ENCODE data around the gene PON3. TPM values are rescaled to one million over a fixed set of nuclear protein-coding genes. Genes with fewer than 3 reads are reported as not detected.

PON3 gene
- total and polyA plus RNA-seq, 2 experiments from 2014 or later, result 1.4 to 1.6 TPM

GRCh38 chr7:95421000-95421846, 25.0 kb upstream of the PON3 start:
- 0 out of 2 replicates have a peak, but pooled peaks cover 12% of the 10 kb centered on the region for H3K79me2 ChIP-seq (replicated peaks; ENCODE audit: insufficient read depth)
- H3K36me3 Mint-ChIP-seq (ENCODE audit: low read depth), result peaks cover 11% of the 10 kb centered on the region; the same call in 2 of the 3 replicates
- H2AFZ ChIP-seq, result no peak overlapping the region
- H3K9me3 Mint-ChIP-seq, result no peaks in the 10 kb centered on the region
- peaks cover 4% of the 10 kb centered on the region; the same call in 1 of the 2 replicates for H4K20me1 ChIP-seq (replicated peaks; ENCODE audit: insufficient read depth)
- H3K27ac Mint-ChIP-seq, result no peak overlapping the region
- H3K4me3 ChIP-seq, result no peak overlapping the region
- no peak overlapping the region for H3K4me3 Mint-ChIP-seq
- DNase-seq (ENCODE audit: low spot score) (no peak), ATAC-seq (no peak)
- H3K4me2 ChIP-seq, result no peak overlapping the region
- H3K27ac ChIP-seq (ENCODE audit: low read depth), result no peak overlapping the region
- H3F3A ChIP-seq (replicated peaks; ENCODE audit: low read depth), result no peaks in the 10 kb centered on the region
- no peaks in the 10 kb centered on the region; the same call in 1 of the 2 replicates for H3K36me3 ChIP-seq (ENCODE audit: insufficient read depth)
- no peaks in the 10 kb centered on the region for H3K27me3 Mint-ChIP-seq (ENCODE audit: insufficient read depth, low read depth, poor library complexity)
- H3K9me2 ChIP-seq (ENCODE audit: insufficient read depth), result no peaks in the 10 kb centered on the region
- H3K4me1 ChIP-seq (ENCODE audit: insufficient read depth), result peaks cover 16% of the 10 kb centered on the region; the same call in 1 of the 2 replicates
- peaks cover 25% of the 10 kb centered on the region for H3K4me1 Mint-ChIP-seq
- H3K27me3 ChIP-seq (ENCODE audit: insufficient read depth), result no peaks in the 10 kb centered on the region
- no peak for TF ChIP-seq POLR2AphosphoS5 (IDR thresholded peaks at IDR 0.05; ENCODE audit: low read depth)
- no peak for TF ChIP-seq EZH2 (IDR thresholded peaks at IDR 0.05; ENCODE audit: low read depth, unreplicated experiment)
- no peak for TF ChIP-seq CREB1 (CRISPR knock-in tag; IDR thresholded peaks at IDR 0.05; ENCODE audit: low read depth)
- no peak for TF ChIP-seq NANOG (IDR thresholded peaks at IDR 0.05; ENCODE audit: borderline replicate concordance)
- no peak for TF ChIP-seq JUNB (IDR thresholded peaks at IDR 0.05; ENCODE audit: unreplicated experiment)
- no peak for TF ChIP-seq ZNF114 (CRISPR knock-in tag; IDR thresholded peaks at IDR 0.05)

GRCh38 chr7:95412075-95412474, 15.9 kb upstream of the PON3 start:
- H3K36me3 Mint-ChIP-seq (ENCODE audit: low read depth), result peaks cover 11% of the 10 kb centered on the region; the same call in 2 of the 3 replicates
- Histone ChIP-seq H2AFZ (no peak overlapping the region), H3K27ac (ENCODE audit: low read depth) (no peak overlapping the region), H3K4me2 (no peak overlapping the region), H4K20me1 (replicated peaks; ENCODE audit: insufficient read depth) (no peaks in the 10 kb centered on the region; the same call in 1 of the 2 replicates), H3K9me2 (ENCODE audit: insufficient read depth) (no peaks in the 10 kb centered on the region), H3F3A (replicated peaks; ENCODE audit: low read depth) (no peaks in the 10 kb centered on the region), H3K4me1 (ENCODE audit: insufficient read depth) (no peaks in the 10 kb centered on the region), H3K4me3 (no peak overlapping the region), H3K79me2 (replicated peaks; ENCODE audit: insufficient read depth) (no peaks in the 10 kb centered on the region), H3K36me3 (ENCODE audit: insufficient read depth) (0 out of 2 replicates have a peak, but pooled peaks cover 4% of the 10 kb centered on the region), H3K27me3 (ENCODE audit: insufficient read depth) (no peaks in the 10 kb centered on the region)
- H3K4me1 Mint-ChIP-seq, result no peaks in the 10 kb centered on the region; the same call in 2 of the 3 replicates
- H3K27ac Mint-ChIP-seq, result no peak overlapping the region
- H3K9me3 Mint-ChIP-seq, result no peaks in the 10 kb centered on the region
- ATAC-seq, result no peak
- no peak for DNase-seq (ENCODE audit: low spot score)
- no peak overlapping the region for H3K4me3 Mint-ChIP-seq
- H3K27me3 Mint-ChIP-seq (ENCODE audit: insufficient read depth, low read depth, poor library complexity), result peaks cover 1% of the 10 kb centered on the region
- no peak for TF ChIP-seq STAT1 (IDR thresholded peaks at IDR 0.05; ENCODE audit: unreplicated experiment)
- TF ChIP-seq ZNF462 (CRISPR knock-in tag; IDR thresholded peaks at IDR 0.05), result no peak
- no peak for TF ChIP-seq ZNF114 (CRISPR knock-in tag; IDR thresholded peaks at IDR 0.05)
- TF ChIP-seq ETS1 (IDR thresholded peaks at IDR 0.05), result no peak
- no peak for TF ChIP-seq CREB1 (CRISPR knock-in tag; IDR thresholded peaks at IDR 0.05; ENCODE audit: low read depth)
- TF ChIP-seq EZH2 (IDR thresholded peaks at IDR 0.05; ENCODE audit: low read depth, unreplicated experiment), result no peak
- no peak for TF ChIP-seq JUNB (IDR thresholded peaks at IDR 0.05; ENCODE audit: unreplicated experiment)
- no peak for TF ChIP-seq ZNF331 (CRISPR knock-in tag; IDR thresholded peaks at IDR 0.05; ENCODE audit: low read depth)
- no peak for TF ChIP-seq POLR2AphosphoS5 (IDR thresholded peaks at IDR 0.05; ENCODE audit: low read depth)
- no peak for TF ChIP-seq NANOG (IDR thresholded peaks at IDR 0.05; ENCODE audit: borderline replicate concordance)
